ENCODE results near the gene NAV3. TPM values are rescaled to one million over a fixed set of nuclear protein-coding genes. Genes with fewer than 3 reads are reported as not detected.

The NAV3 gene
- total RNA-seq, 1 experiment from 2014 or later: 0.93 TPM

GRCh38 chr12:77821699-77822203 lies 8.9 kb upstream of the NAV3 start:
- Histone ChIP-seq H3K4me3 (no peak overlapping the region), H3K27me3 (no peaks in the 10 kb centered on the region), H3K9me3 (replicated peaks) (no peaks in the 10 kb centered on the region), H3K36me3 (no peaks in the 10 kb centered on the region), H3K4me1 (no peaks in the 10 kb centered on the region), H3K27ac (no peak overlapping the region)
- DNase-seq: no peak

DNA sequence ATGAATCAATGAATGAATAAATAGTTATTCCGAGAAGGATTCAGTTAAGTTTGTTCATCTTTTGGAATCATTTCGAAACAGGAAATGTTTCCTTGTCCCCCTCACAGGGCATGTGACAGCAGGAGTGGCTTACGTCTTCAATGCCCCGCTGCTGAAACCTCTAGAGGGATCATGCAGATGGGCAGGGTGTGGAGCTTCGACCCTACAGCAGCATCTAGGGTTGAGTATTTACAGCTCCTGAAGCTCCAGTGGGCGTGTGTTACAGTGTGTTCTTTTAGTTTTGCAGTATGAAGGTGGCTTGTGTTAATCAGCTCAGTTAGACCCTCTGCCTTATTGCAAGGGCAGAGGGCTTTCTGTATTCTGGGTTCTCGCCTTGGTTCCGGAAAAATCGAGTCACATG lies 2.6 kb downstream of the NAV3 start:
- Histone ChIP-seq H3K36me3 (no peaks in the 10 kb centered on the region), H3K9me3 (replicated peaks) (no peaks in the 10 kb centered on the region), H3K4me1 (no peaks in the 10 kb centered on the region), H3K27me3 (no peaks in the 10 kb centered on the region), H3K27ac (no peak overlapping the region), H3K4me3 (no peak overlapping the region)
- no peak for DNase-seq

DNA sequence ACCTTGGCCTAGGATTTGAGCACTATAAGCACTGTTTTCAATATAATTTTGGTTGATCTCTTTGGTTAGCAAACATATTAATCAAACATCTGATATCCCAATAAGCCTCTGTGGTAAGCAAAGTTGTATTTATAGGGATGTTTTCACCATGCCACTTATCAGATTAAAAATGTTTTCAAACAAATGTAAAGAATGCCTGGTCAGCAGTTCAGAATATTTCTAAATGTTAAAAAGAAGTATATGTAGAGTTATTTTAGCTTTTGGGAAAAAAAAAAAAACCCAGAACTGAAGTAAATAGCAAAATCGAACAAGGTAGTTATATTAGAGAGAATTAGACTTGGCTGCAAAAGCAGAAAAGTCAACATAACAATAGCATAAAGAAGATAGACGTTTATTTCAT lies 3.9 kb downstream of the NAV3 start:
- Histone ChIP-seq H3K9me3 (replicated peaks) (no peaks in the 10 kb centered on the region), H3K27ac (no peak overlapping the region), H3K4me3 (no peak overlapping the region), H3K4me1 (no peaks in the 10 kb centered on the region), H3K36me3 (no peaks in the 10 kb centered on the region), H3K27me3 (no peaks in the 10 kb centered on the region)
- no peak for DNase-seq

DNA sequence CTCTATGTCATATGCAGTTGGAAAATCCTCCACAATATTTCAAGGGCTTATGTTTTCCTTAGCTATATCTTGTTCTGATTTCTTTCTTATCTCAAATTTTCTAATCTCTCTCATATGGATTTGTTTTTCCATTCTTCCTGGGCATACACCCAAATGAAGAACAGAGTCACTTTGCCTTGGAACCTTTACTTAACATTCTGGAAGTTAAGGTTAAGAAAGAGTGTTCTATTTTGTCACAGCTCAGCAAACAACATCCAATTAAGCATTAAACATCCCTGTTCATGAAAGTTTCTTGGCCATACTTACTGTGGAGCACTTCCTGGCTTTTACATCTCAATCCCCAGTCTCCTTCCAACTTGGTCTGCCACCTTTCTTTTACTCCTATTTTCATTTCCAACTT lies 5.3 kb downstream of the NAV3 start:
- DNase-seq: no peak
- Histone ChIP-seq H3K4me1 (no peaks in the 10 kb centered on the region), H3K9me3 (replicated peaks) (no peaks in the 10 kb centered on the region), H3K4me3 (no peak overlapping the region), H3K27me3 (no peaks in the 10 kb centered on the region), H3K36me3 (no peaks in the 10 kb centered on the region), H3K27ac (no peak overlapping the region)

DNA sequence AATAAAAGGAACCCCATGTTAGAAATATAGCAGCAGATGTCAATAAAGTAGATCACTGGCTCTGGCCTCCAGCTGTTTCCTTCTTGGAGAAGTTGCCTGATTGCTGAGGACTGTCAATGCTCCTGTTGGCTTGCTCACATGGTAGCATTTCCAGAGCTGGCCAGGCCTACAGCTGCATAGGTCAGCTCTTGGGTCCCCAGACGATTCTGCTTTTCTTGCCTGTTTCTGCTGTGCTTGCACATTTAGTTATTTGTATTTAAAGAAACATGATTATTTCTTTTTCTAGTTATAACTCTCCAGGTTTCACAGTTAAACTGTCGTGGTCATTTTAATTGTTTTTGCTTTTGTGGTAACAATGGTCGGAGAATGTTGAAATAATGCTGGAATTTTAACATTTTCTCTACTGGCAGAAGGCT lies 7.2 kb downstream of the NAV3 start:
- no peak for DNase-seq
- Histone ChIP-seq H3K27ac (no peak overlapping the region), H3K27me3 (no peaks in the 10 kb centered on the region), H3K9me3 (replicated peaks) (no peaks in the 10 kb centered on the region), H3K4me1 (peaks cover 5% of the 10 kb centered on the region; the same call in 1 of the 2 replicates), H3K36me3 (no peaks in the 10 kb centered on the region), H3K4me3 (no peak overlapping the region)

DNA sequence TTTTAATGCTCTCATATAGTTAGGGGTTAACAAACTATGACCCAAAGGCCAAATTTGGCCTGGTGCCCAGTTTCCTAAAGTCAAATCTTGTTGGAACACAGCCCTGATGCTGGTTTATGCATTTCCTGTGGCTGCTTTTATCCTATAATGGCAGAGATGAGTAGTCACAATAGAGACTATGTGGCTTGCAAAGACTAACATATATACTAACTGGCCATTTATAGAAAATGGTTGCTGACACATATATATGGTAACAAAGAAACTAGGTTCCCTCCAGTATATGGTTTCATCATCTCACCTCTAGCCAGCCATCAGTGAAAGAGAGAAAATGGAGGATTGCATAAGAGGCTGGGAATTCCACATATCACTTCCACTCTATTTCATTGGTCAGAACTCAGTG lies 10.8 kb downstream of the NAV3 start:
- no peaks in the 10 kb centered on the region for H3K9me3 ChIP-seq (replicated peaks)
- no peaks in the 10 kb centered on the region for H3K36me3 ChIP-seq
- DNase-seq: peak in 1 of 2 experiments; percentile 25
- H3K4me3 ChIP-seq: no peak overlapping the region
- peaks cover 12% of the 10 kb centered on the region for H3K4me1 ChIP-seq
- H3K27me3 ChIP-seq: no peaks in the 10 kb centered on the region
- no peak overlapping the region for H3K27ac ChIP-seq

GRCh38 chr12:77842430-77842829 lies 11.7 kb downstream of the NAV3 start:
- no peaks in the 10 kb centered on the region for H3K36me3 ChIP-seq
- no peaks in the 10 kb centered on the region for H3K9me3 ChIP-seq (replicated peaks)
- no peak overlapping the region for H3K4me3 ChIP-seq
- H3K27me3 ChIP-seq: no peaks in the 10 kb centered on the region
- H3K4me1 ChIP-seq: peaks cover 21% of the 10 kb centered on the region
- no peak overlapping the region for H3K27ac ChIP-seq
- DNase-seq: no peak

GRCh38 chr12:77845831-77846230 lies 15.1 kb downstream of the NAV3 start:
- Histone ChIP-seq H3K4me1 (peaks cover 39% of the 10 kb centered on the region), H3K4me3 (no peak overlapping the region), H3K9me3 (replicated peaks) (no peaks in the 10 kb centered on the region), H3K27ac (no peak overlapping the region), H3K36me3 (no peaks in the 10 kb centered on the region), H3K27me3 (no peaks in the 10 kb centered on the region)
- no peak for DNase-seq

DNA sequence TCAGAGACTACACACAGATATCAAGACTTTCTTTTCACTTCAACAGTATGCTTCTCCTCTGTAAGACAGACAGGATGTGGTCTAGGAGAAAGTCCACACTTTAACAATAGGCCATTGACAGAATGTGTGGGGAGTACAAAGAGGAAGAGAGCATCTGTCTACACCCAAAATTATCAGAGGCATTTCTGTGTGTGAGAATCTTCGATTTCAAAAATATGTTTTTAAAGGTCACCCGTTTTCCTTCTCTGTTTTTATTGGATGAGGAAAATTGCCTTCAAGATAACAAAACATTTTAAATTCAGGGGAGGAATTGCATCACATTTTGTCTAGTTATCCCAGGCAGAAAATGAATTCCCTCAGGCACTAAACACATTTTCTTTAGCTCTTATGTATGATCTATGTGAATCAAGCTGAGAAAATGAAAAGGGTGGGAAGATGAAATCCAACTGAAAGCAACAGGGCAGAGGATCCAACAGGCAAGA lies 16.4 kb downstream of the NAV3 start:
- Histone ChIP-seq H3K27me3 (no peaks in the 10 kb centered on the region), H3K4me3 (peak overlapping the region; percentile 10), H3K9me3 (replicated peaks) (no peaks in the 10 kb centered on the region), H3K27ac (peak overlapping the region; percentile 72), H3K36me3 (no peaks in the 10 kb centered on the region), H3K4me1 (peaks cover 34% of the 10 kb centered on the region)
- DNase-seq: peak; percentile 12 to 74

DNA sequence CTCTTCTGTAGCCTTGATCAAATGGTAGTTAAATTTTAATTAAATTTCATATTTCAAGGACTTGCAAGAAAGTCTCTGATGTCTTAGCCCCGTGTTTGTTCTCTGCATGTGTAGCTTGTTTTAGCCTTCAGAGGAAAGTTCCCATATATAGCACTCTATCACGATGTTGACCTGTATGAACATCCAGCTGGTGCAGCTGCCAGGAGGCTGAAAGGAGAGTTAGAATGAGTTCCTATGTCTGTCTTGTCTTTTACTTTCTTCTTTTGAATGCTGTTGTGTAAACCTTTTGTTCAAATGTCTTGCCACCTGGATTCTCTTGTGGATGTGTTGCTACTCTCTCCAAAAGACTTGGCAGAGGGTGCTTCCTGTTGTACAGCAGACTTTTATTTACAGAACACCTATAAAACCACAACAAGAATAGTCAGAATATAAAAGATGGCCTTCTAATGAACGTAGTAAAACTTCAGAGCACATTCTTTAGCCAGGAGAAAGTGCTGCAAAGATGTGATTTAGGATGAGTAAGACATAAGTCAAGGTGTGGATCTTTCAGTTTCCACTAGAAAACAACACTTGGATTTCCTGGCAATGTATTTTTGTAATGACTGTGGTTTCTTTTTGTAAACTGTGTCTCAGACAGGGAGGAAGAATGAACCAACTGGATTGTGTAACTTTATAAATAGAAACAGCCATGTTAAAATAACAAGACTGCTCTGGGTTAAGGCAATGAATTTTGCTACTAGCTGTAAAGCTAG lies 17.2 kb downstream of the NAV3 start:
- peak overlapping the region; percentile 72 for H3K27ac ChIP-seq
- H3K27me3 ChIP-seq: no peaks in the 10 kb centered on the region
- H3K4me3 ChIP-seq: no peak overlapping the region; the same call in 1 of the 2 replicates
- DNase-seq: peak; percentile 10 to 43
- peaks cover 34% of the 10 kb centered on the region for H3K4me1 ChIP-seq
- no peaks in the 10 kb centered on the region for H3K9me3 ChIP-seq (replicated peaks)
- no peaks in the 10 kb centered on the region for H3K36me3 ChIP-seq

DNA sequence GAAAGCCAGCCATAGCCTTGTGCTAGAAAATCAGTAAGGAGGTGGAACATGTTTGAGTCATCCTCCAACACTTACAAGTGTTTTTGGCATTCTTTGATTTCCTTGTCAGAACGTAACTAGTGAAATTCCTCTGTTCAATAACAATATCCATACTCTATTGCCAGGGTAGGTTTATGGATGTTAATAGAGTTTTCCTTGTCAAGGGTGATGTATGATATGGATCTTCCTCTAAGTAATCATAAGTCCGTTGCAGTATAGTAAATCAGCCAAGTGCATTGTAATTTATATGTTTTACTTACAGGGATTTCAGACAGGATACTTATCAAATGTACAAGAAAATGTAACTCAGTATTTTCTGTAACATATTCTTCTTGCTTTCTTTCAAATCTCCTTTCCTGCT lies 19.4 kb downstream of the NAV3 start:
- H3K27ac ChIP-seq: no peak overlapping the region
- peaks cover 34% of the 10 kb centered on the region for H3K4me1 ChIP-seq
- no peaks in the 10 kb centered on the region for H3K36me3 ChIP-seq
- H3K9me3 ChIP-seq (replicated peaks): no peaks in the 10 kb centered on the region
- DNase-seq: no peak
- no peak overlapping the region for H3K4me3 ChIP-seq
- no peaks in the 10 kb centered on the region for H3K27me3 ChIP-seq

DNA sequence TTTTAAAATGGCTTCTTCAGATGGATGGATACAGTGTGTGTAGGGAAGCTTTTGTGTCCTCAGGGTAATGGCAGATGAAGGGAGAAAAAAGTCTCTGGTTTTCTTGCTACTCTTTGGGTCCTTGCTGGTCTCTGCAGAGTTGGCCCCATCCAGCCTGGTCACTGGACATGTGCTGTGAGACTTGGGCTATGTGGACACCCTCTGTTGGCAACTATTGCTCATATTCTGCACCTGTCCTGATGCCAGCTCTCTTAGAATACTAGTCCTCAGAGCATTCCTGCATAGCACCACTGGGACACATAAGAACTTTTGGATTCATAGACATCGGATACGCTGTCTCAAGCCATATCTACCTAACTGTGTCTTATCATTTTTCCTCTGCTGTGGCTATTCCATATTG lies 20.0 kb downstream of the NAV3 start:
- Histone ChIP-seq H3K4me1 (peaks cover 34% of the 10 kb centered on the region), H3K4me3 (no peak overlapping the region)
- DNase-seq: no peak

GRCh38 chr12:77855548-77855947 lies 24.9 kb downstream of the NAV3 start:
- no peaks in the 10 kb centered on the region for H3K27me3 ChIP-seq
- no peaks in the 10 kb centered on the region for H3K4me1 ChIP-seq
- H3K36me3 ChIP-seq: no peaks in the 10 kb centered on the region
- no peak for DNase-seq
- H3K4me3 ChIP-seq: no peak overlapping the region
- no peak overlapping the region for H3K27ac ChIP-seq
- no peaks in the 10 kb centered on the region for H3K9me3 ChIP-seq (replicated peaks)

More for the DNA sequence above, 20.0 kb downstream of the NAV3 start:
- Histone ChIP-seq H3K9me3 (replicated peaks) (no peaks in the 10 kb centered on the region), H3K27ac (no peak overlapping the region), H3K36me3 (no peaks in the 10 kb centered on the region), H3K27me3 (no peaks in the 10 kb centered on the region)

DNA sequence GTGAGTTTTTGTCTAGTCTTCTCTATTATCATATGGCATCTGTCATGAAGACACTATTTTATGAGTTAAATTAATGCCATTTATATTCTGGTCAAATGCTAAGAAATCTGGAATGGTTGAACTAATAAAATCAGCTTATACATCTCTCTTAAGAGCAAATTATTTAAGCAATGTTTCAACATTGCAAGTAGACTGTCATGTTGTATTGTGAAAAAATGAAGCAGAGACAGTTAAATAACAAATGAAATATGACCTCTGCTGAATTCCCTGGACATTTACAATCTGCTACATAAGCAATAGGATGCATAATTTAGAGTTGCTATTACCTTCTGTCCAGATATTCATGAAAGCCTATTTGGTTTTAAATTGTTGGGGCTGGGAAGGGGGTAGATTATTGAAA lies 30.6 kb downstream of the NAV3 start:
- H3K27me3 ChIP-seq: no peaks in the 10 kb centered on the region
- no peak for DNase-seq
- H3K9me3 ChIP-seq (replicated peaks): no peaks in the 10 kb centered on the region
- H3K4me3 ChIP-seq: no peak overlapping the region
- H3K27ac ChIP-seq: no peak overlapping the region
- H3K4me1 ChIP-seq: peaks cover 21% of the 10 kb centered on the region
- no peaks in the 10 kb centered on the region for H3K36me3 ChIP-seq

DNA sequence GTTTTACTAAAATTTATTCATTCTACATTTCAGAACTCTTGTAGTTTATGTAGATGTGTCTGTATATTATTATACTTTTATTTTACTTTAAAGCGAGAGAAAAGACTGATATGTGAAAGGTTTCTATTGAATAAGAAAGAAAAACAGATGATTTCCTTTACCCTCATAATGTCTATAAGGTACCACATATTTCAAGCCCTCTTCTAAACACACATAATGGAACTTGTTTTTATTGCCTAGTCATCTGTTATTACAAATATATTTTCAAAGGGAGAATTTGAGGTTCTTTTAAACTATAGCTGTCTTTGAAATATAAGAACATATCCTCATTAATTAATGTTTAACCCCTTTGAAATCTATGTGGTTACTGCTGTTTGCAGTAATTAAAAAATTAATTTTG lies 34.5 kb downstream of the NAV3 start:
- no peak for DNase-seq
- H3K4me1 ChIP-seq: peaks cover 21% of the 10 kb centered on the region
- H3K9me3 ChIP-seq (replicated peaks): no peaks in the 10 kb centered on the region
- no peak overlapping the region for H3K27ac ChIP-seq
- H3K36me3 ChIP-seq: no peaks in the 10 kb centered on the region
- H3K27me3 ChIP-seq: no peaks in the 10 kb centered on the region
- no peak overlapping the region for H3K4me3 ChIP-seq

GRCh38 chr12:77878901-77879300 lies 48.2 kb downstream of the NAV3 start:
- Histone ChIP-seq H3K4me1 (no peaks in the 10 kb centered on the region), H3K27me3 (no peaks in the 10 kb centered on the region), H3K9me3 (replicated peaks) (no peaks in the 10 kb centered on the region; the same call in 1 of the 2 replicates), H3K27ac (no peak overlapping the region), H3K36me3 (no peaks in the 10 kb centered on the region), H3K4me3 (no peak overlapping the region)
- no peak for DNase-seq
